ENCODE results near the gene KRTAP2-4. TPM values are rescaled to one million over a fixed set of nuclear protein-coding genes. Genes with fewer than 3 reads are reported as not detected.
"Not testable (repeated sequence)": the region's sequence is repeated elsewhere in the genome, so short reads cannot be mapped to it uniquely, and the experiment has no call there.

KRTAP2-4 gene
- total and polyA plus RNA-seq, 5 donors from 2014 or later, result not detected

- Mint-ChIP-seq H3K4me1 (no peaks in the 10 kb centered on the region), H3K27ac (no peak overlapping the region), H3K27me3 (peaks cover 43% of the 10 kb centered on the region), H3K4me3 (no peak overlapping the region), H3K36me3 (no peaks in the 10 kb centered on the region), H3K9me3 (peaks cover 0 to 6% (median 4%) of the 10 kb centered on the region in 7 donors)
- H3K36me3 ChIP-seq (ENCODE audit: control insufficient read depth, insufficient read depth, low read length), result no peaks in the 10 kb centered on the region
- ATAC-seq (ENCODE audit: low read depth in 2 of 2) (no peak), DNase-seq (no peak)
- H3K27me3 ChIP-seq (ENCODE audit: control insufficient read depth, insufficient read depth, low read length), result peaks cover 10% of the 10 kb centered on the region
- no peak overlapping the region for H3K27ac ChIP-seq (ENCODE audit: insufficient read depth, low read length, poor library complexity, severe bottlenecking)
- no peak overlapping the region for H3K4me3 ChIP-seq (ENCODE audit: low read depth, low read length)
- H3K4me1 ChIP-seq (ENCODE audit: control insufficient read depth, insufficient read depth, low read length, poor library complexity, severe bottlenecking), result no peaks in the 10 kb centered on the region
- peaks cover 5 to 9% of the 10 kb centered on the region in 2 experiments for H3K9me3 ChIP-seq (ENCODE audit: control insufficient read depth in 2 of 2, low read length in 2 of 2)
Observed at GRCh38 chr17:41042953-41043352, 22.7 kb downstream of the KRTAP2-4 start.

DNA sequence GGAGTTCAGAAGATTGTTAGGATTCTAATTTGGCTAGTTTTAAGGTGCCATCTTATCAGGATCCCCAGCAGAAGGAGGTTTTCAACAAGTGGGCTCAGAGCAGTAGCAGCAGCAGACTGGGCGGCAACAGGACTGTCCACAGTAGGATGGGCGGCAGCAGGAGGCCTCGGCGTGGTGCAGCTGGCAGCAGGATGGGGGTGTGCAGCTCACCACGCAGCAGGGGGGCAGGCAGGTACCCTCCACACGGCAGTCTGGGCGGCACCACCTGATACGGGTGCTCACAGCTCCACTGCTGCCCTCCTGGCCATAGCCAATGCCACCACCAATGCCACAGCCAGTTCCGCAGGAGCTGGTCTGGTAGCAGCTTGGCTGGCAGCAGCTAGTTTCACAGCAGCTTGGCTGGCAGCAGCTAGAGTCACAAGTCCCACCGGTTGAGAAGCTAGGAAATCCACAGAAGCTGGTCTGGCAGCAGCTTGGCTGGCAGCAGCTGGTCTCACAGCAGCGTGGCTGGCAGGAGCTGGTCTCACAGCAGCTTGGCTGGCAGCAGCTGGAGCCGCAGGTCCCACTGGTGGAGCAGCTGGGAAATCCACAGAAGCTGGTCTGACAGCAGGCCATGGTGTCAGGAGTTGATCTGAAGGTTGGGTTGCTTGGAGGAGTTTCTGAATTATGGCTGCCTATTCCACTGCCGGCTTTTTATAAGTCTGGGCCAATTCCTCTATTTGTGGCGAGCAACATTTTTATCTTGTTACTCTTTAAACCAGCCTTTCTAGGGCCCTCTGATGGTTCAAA, 24.7 kb downstream of the KRTAP2-4 start, which contains the start of gene KRTAP1-1:
KRTAP1-1 (minus strand) TSS at position 668 of the 789 bp plus-strand sequence; CDS start at position 615, 53 bp downstream.
- not testable (repeated sequence) for H3K4me3 Mint-ChIP-seq; H3K9me3 Mint-ChIP-seq; H3K27ac ChIP-seq (ENCODE audit: insufficient read depth, low read length, poor library complexity, severe bottlenecking); DNase-seq; H3K4me3 ChIP-seq (ENCODE audit: low read depth, low read length); ATAC-seq (ENCODE audit: low read depth in 2 of 2); H3K4me1 ChIP-seq (ENCODE audit: control insufficient read depth, insufficient read depth, low read length, poor library complexity, severe bottlenecking); H3K4me1 Mint-ChIP-seq; H3K9me3 ChIP-seq (ENCODE audit: control insufficient read depth in 2 of 2, low read length in 2 of 2); H3K27ac Mint-ChIP-seq; H3K36me3 Mint-ChIP-seq; H3K36me3 ChIP-seq (ENCODE audit: control insufficient read depth, insufficient read depth, low read length)
- H3K27me3 Mint-ChIP-seq, result peaks cover 41% of the 10 kb centered on the region
- peaks cover 12% of the 10 kb centered on the region for H3K27me3 ChIP-seq (ENCODE audit: control insufficient read depth, insufficient read depth, low read length)

- H3K4me3 ChIP-seq (ENCODE audit: low read depth, low read length), result no peak overlapping the region
- no peaks in the 10 kb centered on the region for H3K36me3 ChIP-seq (ENCODE audit: control insufficient read depth, insufficient read depth, low read length)
- Mint-ChIP-seq H3K4me1 (no peaks in the 10 kb centered on the region), H3K4me3 (no peak overlapping the region), H3K36me3 (no peaks in the 10 kb centered on the region), H3K27ac (no peak overlapping the region), H3K9me3 (peaks cover 0 to 1% (median 0%) of the 10 kb centered on the region in 7 donors), H3K27me3 (peaks cover 29% of the 10 kb centered on the region)
- no peak for DNase-seq
- no peak overlapping the region for H3K27ac ChIP-seq (ENCODE audit: insufficient read depth, low read length, poor library complexity, severe bottlenecking)
- H3K27me3 ChIP-seq (ENCODE audit: control insufficient read depth, insufficient read depth, low read length), result peaks cover 7% of the 10 kb centered on the region
- H3K4me1 ChIP-seq (ENCODE audit: control insufficient read depth, insufficient read depth, low read length, poor library complexity, severe bottlenecking), result no peaks in the 10 kb centered on the region
- no peak for ATAC-seq (ENCODE audit: low read depth in 2 of 2)
- peaks cover 0 to 2% of the 10 kb centered on the region in 2 experiments for H3K9me3 ChIP-seq (ENCODE audit: control insufficient read depth in 2 of 2, low read length in 2 of 2)
Observed at GRCh38 chr17:41037853-41038350, 27.8 kb downstream of the KRTAP2-4 start.

DNA sequence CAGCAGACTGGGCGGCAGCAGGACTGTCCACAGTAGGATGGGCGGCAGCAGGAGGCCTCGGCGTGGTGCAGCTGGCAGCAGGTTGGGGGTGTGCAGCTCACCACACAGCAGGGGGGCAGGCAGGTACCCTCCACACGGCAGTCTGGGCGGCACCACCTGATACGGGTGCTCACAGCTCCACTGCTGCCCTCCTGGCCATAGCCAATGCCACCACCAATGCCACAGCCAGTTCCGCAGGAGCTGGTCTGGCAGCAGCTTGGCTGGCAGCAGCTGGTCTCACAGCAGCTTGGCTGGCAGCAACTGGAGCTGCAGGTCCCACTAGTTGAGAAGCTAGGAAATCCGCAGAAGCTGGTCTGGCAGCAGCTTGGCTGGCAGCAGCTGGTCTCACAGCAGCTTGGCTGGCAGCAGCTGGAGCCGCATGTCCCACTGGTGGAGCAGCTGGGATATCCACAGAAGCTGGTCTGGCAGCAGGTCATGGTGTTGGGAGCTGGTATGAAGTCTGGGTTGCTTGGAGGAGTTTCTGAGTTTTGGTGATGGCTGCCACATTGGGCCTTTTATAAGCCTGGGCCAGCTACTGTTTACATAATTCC, 31.2 kb downstream of the KRTAP2-4 start, which contains the start of gene KRTAP1-3:
KRTAP1-3 (minus strand) TSS at position 529 of the 590 bp plus-strand sequence; CDS start at position 476, 53 bp downstream.
- H3K27me3 Mint-ChIP-seq, result peaks cover 29% of the 10 kb centered on the region
- not testable (repeated sequence) for H3K36me3 ChIP-seq (ENCODE audit: control insufficient read depth, insufficient read depth, low read length); H3K27ac ChIP-seq (ENCODE audit: insufficient read depth, low read length, poor library complexity, severe bottlenecking); H3K4me1 Mint-ChIP-seq; H3K4me1 ChIP-seq (ENCODE audit: control insufficient read depth, insufficient read depth, low read length, poor library complexity, severe bottlenecking); H3K36me3 Mint-ChIP-seq; H3K4me3 ChIP-seq (ENCODE audit: low read depth, low read length); ATAC-seq (ENCODE audit: low read depth in 2 of 2); H3K9me3 Mint-ChIP-seq; H3K27me3 ChIP-seq (ENCODE audit: control insufficient read depth, insufficient read depth, low read length); H3K27ac Mint-ChIP-seq; H3K4me3 Mint-ChIP-seq; H3K9me3 ChIP-seq (ENCODE audit: control insufficient read depth in 2 of 2, low read length in 2 of 2); DNase-seq

GRCh38 chr17:41029633-41030245, 35.9 kb downstream of the KRTAP2-4 start, which contains the start of gene KRTAP1-4:
Gene KRTAP1-4, minus strand, starts transcription at chr17:41030195. Its CDS starts 117 bp downstream, at chr17:41030078.
- H3K27ac ChIP-seq (ENCODE audit: insufficient read depth, low read length, poor library complexity, severe bottlenecking), result no peak within 1 kb of the TSS
- H3K36me3 ChIP-seq (ENCODE audit: control insufficient read depth, insufficient read depth, low read length), result no peaks in the 10 kb centered on the region
- Mint-ChIP-seq H3K27me3 (peaks cover 40% of the 10 kb centered on the region), H3K4me1 (no peaks in the 10 kb centered on the region), H3K9me3 (peaks cover 0 to 1% (median 0%) of the 10 kb centered on the region in 7 donors), H3K4me3 (no peak within 1 kb of the TSS), H3K27ac (no peak within 1 kb of the TSS), H3K36me3 (no peaks in the 10 kb centered on the region)
- H3K9me3 ChIP-seq (ENCODE audit: control insufficient read depth in 2 of 2, low read length in 2 of 2), result no peaks in the 10 kb centered on the region
- ATAC-seq (ENCODE audit: low read depth in 2 of 2), result no peak
- no peak for DNase-seq
- no peak within 1 kb of the TSS for H3K4me3 ChIP-seq (ENCODE audit: low read depth, low read length)
- no peaks in the 10 kb centered on the region for H3K27me3 ChIP-seq (ENCODE audit: control insufficient read depth, insufficient read depth, low read length)
- H3K4me1 ChIP-seq (ENCODE audit: control insufficient read depth, insufficient read depth, low read length, poor library complexity, severe bottlenecking), result no peaks in the 10 kb centered on the region

DNA sequence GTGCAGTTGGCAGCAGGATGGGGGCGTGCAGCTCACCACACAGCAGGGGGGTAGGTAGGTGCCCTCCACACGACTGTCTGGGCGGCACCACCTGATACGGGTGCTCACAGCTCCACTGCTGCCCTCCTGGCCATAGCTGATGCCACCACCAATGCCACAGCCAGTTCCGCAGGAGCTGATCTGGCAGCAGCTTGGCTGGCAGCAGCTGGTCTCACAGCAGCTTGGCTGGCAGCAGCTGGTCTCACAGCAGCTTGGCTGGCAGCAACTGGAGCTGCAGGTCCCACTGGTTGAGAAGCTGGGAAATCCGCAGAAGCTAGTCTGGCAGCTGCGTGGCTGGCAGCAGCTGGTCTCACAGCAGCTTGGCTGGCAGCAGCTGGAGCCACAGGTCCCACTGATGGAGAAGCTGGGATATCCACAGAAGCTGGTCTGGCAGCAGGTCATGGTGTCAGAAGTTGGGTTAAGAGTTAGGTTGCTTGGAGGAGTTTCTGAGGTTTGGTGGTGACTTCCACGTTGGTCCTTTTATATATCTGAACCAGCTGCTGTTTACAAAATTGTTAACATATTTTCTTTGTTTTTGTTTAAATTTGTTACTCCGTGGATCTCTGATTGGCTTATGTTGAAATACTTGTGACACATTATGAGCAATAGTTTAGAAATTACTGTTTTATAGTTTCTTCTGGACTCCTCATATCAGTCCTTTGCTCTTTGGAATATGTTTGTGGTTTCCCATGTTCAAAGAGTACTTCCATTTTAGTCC, 38.8 kb downstream of the KRTAP2-4 start, which contains the start of gene KRTAP1-5:
KRTAP1-5 (minus strand) TSS at position 494 of the 757 bp plus-strand sequence; CDS start at position 441, 53 bp downstream.
- Mint-ChIP-seq H3K4me3 (no peak within 1 kb of the TSS), H3K4me1 (no peaks in the 10 kb centered on the region), H3K36me3 (no peaks in the 10 kb centered on the region), H3K27me3 (peaks cover 40% of the 10 kb centered on the region), H3K9me3 (peaks cover 0 to 1% (median 0%) of the 10 kb centered on the region in 7 donors), H3K27ac (no peak within 1 kb of the TSS)
- no peak for ATAC-seq (ENCODE audit: low read depth in 2 of 2)
- no peaks in the 10 kb centered on the region for H3K9me3 ChIP-seq (ENCODE audit: control insufficient read depth in 2 of 2, low read length in 2 of 2)
- no peaks in the 10 kb centered on the region for H3K36me3 ChIP-seq (ENCODE audit: control insufficient read depth, insufficient read depth, low read length)
- no peak within 1 kb of the TSS for H3K4me3 ChIP-seq (ENCODE audit: low read depth, low read length)
- H3K4me1 ChIP-seq (ENCODE audit: control insufficient read depth, insufficient read depth, low read length, poor library complexity, severe bottlenecking), result no peaks in the 10 kb centered on the region
- no peak within 1 kb of the TSS for H3K27ac ChIP-seq (ENCODE audit: insufficient read depth, low read length, poor library complexity, severe bottlenecking)
- DNase-seq, result no peak
- H3K27me3 ChIP-seq (ENCODE audit: control insufficient read depth, insufficient read depth, low read length), result peaks cover 2% of the 10 kb centered on the region

- Histone ChIP-seq H3K36me3 (ENCODE audit: control insufficient read depth, insufficient read depth, low read length) (no peaks in the 10 kb centered on the region), H3K4me3 (ENCODE audit: low read depth, low read length) (no peak overlapping the region), H3K4me1 (ENCODE audit: control insufficient read depth, insufficient read depth, low read length, poor library complexity, severe bottlenecking) (no peaks in the 10 kb centered on the region), H3K9me3 (ENCODE audit: control insufficient read depth in 2 of 2, low read length in 2 of 2) (no peaks in the 10 kb centered on the region), H3K27me3 (ENCODE audit: control insufficient read depth, insufficient read depth, low read length) (peaks cover 9% of the 10 kb centered on the region), H3K27ac (ENCODE audit: insufficient read depth, low read length, poor library complexity, severe bottlenecking) (no peak overlapping the region)
- ATAC-seq (ENCODE audit: low read depth in 2 of 2), result no peak
- H3K27ac Mint-ChIP-seq, result no peak overlapping the region
- H3K4me1 Mint-ChIP-seq, result no peaks in the 10 kb centered on the region
- DNase-seq, result no peak
- no peak overlapping the region for H3K4me3 Mint-ChIP-seq
- no peaks in the 10 kb centered on the region for H3K36me3 Mint-ChIP-seq
- peaks cover 29% of the 10 kb centered on the region for H3K27me3 Mint-ChIP-seq
- peaks cover 0 to 1% (median 0%) of the 10 kb centered on the region in 7 donors for H3K9me3 Mint-ChIP-seq
Observed at GRCh38 chr17:41024697-41025096, 41.0 kb downstream of the KRTAP2-4 start.
